ENCODE results near the gene KCNQ1. TPM values are rescaled to one million over a fixed set of nuclear protein-coding genes. Genes with fewer than 3 reads are reported as not detected.

Gene KCNQ1
- total and polyA plus RNA-seq, 5 experiments from 2014 or later, result 8.7 to 25.1 (median 22.9) TPM

- DNase-seq (no peak), ATAC-seq (no peak)
- Mint-ChIP-seq H3K9me3 (no peaks in the 10 kb centered on the region), H3K4me3 (no peak overlapping the region), H3K4me1 (peaks cover 0 to 2% (median 0%) of the 10 kb centered on the region in 4 donors), H3K27me3 (no peaks in the 10 kb centered on the region), H3K36me3 (peaks cover 0 to 1% (median 0%) of the 10 kb centered on the region in 3 donors), H3K27ac (no peak overlapping the region)
- POLR2A ChIA-PET, result interaction anchor here (0.6 kb wide), 1 partner anchor 219 kb away, joined by 3 read pairs; no protein-coding TSS in a partner anchor
These were observed 274.1 kb downstream of the KCNQ1 start for GRCh38 chr11:2718817-2719438.

- H3K27me3 Mint-ChIP-seq, result no peaks in the 10 kb centered on the region
- no peak overlapping the region for H3K4me3 Mint-ChIP-seq
- DNase-seq (no peak), ATAC-seq (no peak)
- peaks cover 0 to 3% (median 0%) of the 10 kb centered on the region in 3 donors for H3K36me3 Mint-ChIP-seq
- POLR2A ChIA-PET, result interaction anchor here (0.6 kb wide), 1 partner anchor 217 kb away, joined by 3 read pairs; no protein-coding TSS in a partner anchor
- H3K4me1 Mint-ChIP-seq, result peaks cover 0 to 2% (median 0%) of the 10 kb centered on the region in 4 donors
- H3K27ac Mint-ChIP-seq, result no peak overlapping the region
- no peaks in the 10 kb centered on the region for H3K9me3 Mint-ChIP-seq
These were observed 275.2 kb downstream of the KCNQ1 start for GRCh38 chr11:2719831-2720590.

GRCh38 chr11:2721210-2721916 lies 276.6 kb downstream of the KCNQ1 start:
- Mint-ChIP-seq H3K36me3 (peaks cover 0 to 3% (median 0%) of the 10 kb centered on the region in 3 donors), H3K4me1 (peaks cover 0 to 4% (median 0%) of the 10 kb centered on the region in 4 donors), H3K27ac (no peak overlapping the region), H3K4me3 (no peak overlapping the region), H3K27me3 (no peaks in the 10 kb centered on the region), H3K9me3 (no peaks in the 10 kb centered on the region)
- ATAC-seq, result no peak
- POLR2A ChIA-PET, result no interaction called here
- no peak for DNase-seq

GRCh38 chr11:2722955-2723354 lies 278.1 kb downstream of the KCNQ1 start:
- POLR2A ChIA-PET, result no interaction called here
- ATAC-seq, result no peak
- no peaks in the 10 kb centered on the region for H3K9me3 Mint-ChIP-seq

GRCh38 chr11:2724104-2724503 lies 279.3 kb downstream of the KCNQ1 start:
- no peaks in the 10 kb centered on the region for H3K9me3 Mint-ChIP-seq
- DNase-seq, result no peak
- POLR2A ChIA-PET, result no interaction called here
- ATAC-seq, result no peak
- no peak overlapping the region for H3K4me3 Mint-ChIP-seq
- peaks cover 0 to 4% (median 0%) of the 10 kb centered on the region in 4 donors for H3K4me1 Mint-ChIP-seq
- peaks cover 0 to 3% (median 0%) of the 10 kb centered on the region in 3 donors for H3K36me3 Mint-ChIP-seq
- no peaks in the 10 kb centered on the region for H3K27me3 Mint-ChIP-seq
- H3K27ac Mint-ChIP-seq, result peak overlapping the region in 2 of 10 donors; percentile 35 to 40

More at GRCh38 chr11:2722955-2723354, 278.1 kb downstream of the KCNQ1 start:
- Mint-ChIP-seq H3K4me1 (peaks cover 0 to 4% (median 0%) of the 10 kb centered on the region in 4 donors), H3K36me3 (peaks cover 0 to 3% (median 0%) of the 10 kb centered on the region in 3 donors), H3K27me3 (no peaks in the 10 kb centered on the region), H3K4me3 (no peak overlapping the region), H3K27ac (no peak overlapping the region)
- no peak for DNase-seq

- no peak for ATAC-seq
- H3K36me3 Mint-ChIP-seq, result peaks cover 0 to 3% (median 0%) of the 10 kb centered on the region in 3 donors
- no peaks in the 10 kb centered on the region for H3K27me3 Mint-ChIP-seq
- H3K27ac Mint-ChIP-seq, result peak overlapping the region in 1 of 10 donors; percentile 40
- peaks cover 0 to 4% (median 0%) of the 10 kb centered on the region in 4 donors for H3K4me1 Mint-ChIP-seq
- H3K4me3 Mint-ChIP-seq, result no peak overlapping the region
- POLR2A ChIA-PET, result no interaction called here
- H3K9me3 Mint-ChIP-seq, result no peaks in the 10 kb centered on the region
- DNase-seq, result no peak
These were observed 280.0 kb downstream of the KCNQ1 start for GRCh38 chr11:2724653-2725367.

- H3K4me3 Mint-ChIP-seq, result no peak overlapping the region
- POLR2A ChIA-PET, result no interaction called here
- no peak overlapping the region for H3K27ac Mint-ChIP-seq
- DNase-seq, result no peak
- H3K27me3 Mint-ChIP-seq, result no peaks in the 10 kb centered on the region
- peaks cover 0 to 4% (median 0%) of the 10 kb centered on the region in 4 donors for H3K4me1 Mint-ChIP-seq
- H3K9me3 Mint-ChIP-seq, result no peaks in the 10 kb centered on the region
- peaks cover 0 to 3% (median 0%) of the 10 kb centered on the region in 3 donors for H3K36me3 Mint-ChIP-seq
- ATAC-seq, result no peak
These were observed 280.8 kb downstream of the KCNQ1 start for GRCh38 chr11:2725368-2726300.

- H3K9me3 Mint-ChIP-seq, result no peaks in the 10 kb centered on the region
These were observed 282.2 kb downstream of the KCNQ1 start for GRCh38 chr11:2726964-2727363.

GRCh38 chr11:2728128-2728662 lies 283.4 kb downstream of the KCNQ1 start:
- Mint-ChIP-seq H3K36me3 (peaks cover 0 to 3% (median 0%) of the 10 kb centered on the region in 3 donors), H3K4me1 (peaks cover 0 to 2% (median 0%) of the 10 kb centered on the region in 4 donors), H3K9me3 (no peaks in the 10 kb centered on the region), H3K27me3 (no peaks in the 10 kb centered on the region), H3K27ac (peak overlapping the region in 2 of 10 donors; percentile 49 to 55), H3K4me3 (no peak overlapping the region)
- POLR2A ChIA-PET, result no interaction called here
- DNase-seq (no peak), ATAC-seq (no peak)

More at GRCh38 chr11:2726964-2727363, 282.2 kb downstream of the KCNQ1 start:
- Mint-ChIP-seq H3K4me3 (no peak overlapping the region), H3K27ac (peak overlapping the region in 1 of 10 donors; percentile 71), H3K4me1 (peaks cover 0 to 3% (median 0%) of the 10 kb centered on the region in 4 donors), H3K36me3 (peaks cover 0 to 3% (median 0%) of the 10 kb centered on the region in 3 donors), H3K27me3 (no peaks in the 10 kb centered on the region)
- POLR2A ChIA-PET, result no interaction called here
- no peak for DNase-seq
- no peak for ATAC-seq

GRCh38 chr11:2728663-2729332 lies 284.0 kb downstream of the KCNQ1 start:
- H3K27ac Mint-ChIP-seq, result no peak overlapping the region
- ATAC-seq, result no peak
- no peak for DNase-seq
- peaks cover 0 to 3% (median 0%) of the 10 kb centered on the region in 3 donors for H3K36me3 Mint-ChIP-seq
- H3K4me3 Mint-ChIP-seq, result no peak overlapping the region
- peaks cover 0 to 2% (median under 1%) of the 10 kb centered on the region in 4 donors for H3K4me1 Mint-ChIP-seq
- H3K9me3 Mint-ChIP-seq, result no peaks in the 10 kb centered on the region
- no peaks in the 10 kb centered on the region for H3K27me3 Mint-ChIP-seq
- POLR2A ChIA-PET, result no interaction called here

GRCh38 chr11:2729841-2730240 lies 285.0 kb downstream of the KCNQ1 start:
- POLR2A ChIA-PET, result no interaction called here
- no peaks in the 10 kb centered on the region for H3K36me3 Mint-ChIP-seq
- no peak for ATAC-seq
- no peak overlapping the region for H3K4me3 Mint-ChIP-seq
- DNase-seq, result no peak
- no peak overlapping the region for H3K27ac Mint-ChIP-seq
- no peaks in the 10 kb centered on the region for H3K27me3 Mint-ChIP-seq
- peaks cover 0 to 8% (median 2%) of the 10 kb centered on the region in 4 donors for H3K4me1 Mint-ChIP-seq
- no peaks in the 10 kb centered on the region for H3K9me3 Mint-ChIP-seq

Measured in naive thymus-derived CD8-positive, alpha-beta T cell (primary cell).